ENCODE measurements around the gene SMC3.
A peak's percentile ranks its signal among the peaks of the same experiment; 100 is the strongest.
"Not testable (repeated sequence)": the region's sequence is repeated elsewhere in the genome, so short reads cannot be mapped to it uniquely, and the experiment has no call there.

Gene SMC3

DNA sequence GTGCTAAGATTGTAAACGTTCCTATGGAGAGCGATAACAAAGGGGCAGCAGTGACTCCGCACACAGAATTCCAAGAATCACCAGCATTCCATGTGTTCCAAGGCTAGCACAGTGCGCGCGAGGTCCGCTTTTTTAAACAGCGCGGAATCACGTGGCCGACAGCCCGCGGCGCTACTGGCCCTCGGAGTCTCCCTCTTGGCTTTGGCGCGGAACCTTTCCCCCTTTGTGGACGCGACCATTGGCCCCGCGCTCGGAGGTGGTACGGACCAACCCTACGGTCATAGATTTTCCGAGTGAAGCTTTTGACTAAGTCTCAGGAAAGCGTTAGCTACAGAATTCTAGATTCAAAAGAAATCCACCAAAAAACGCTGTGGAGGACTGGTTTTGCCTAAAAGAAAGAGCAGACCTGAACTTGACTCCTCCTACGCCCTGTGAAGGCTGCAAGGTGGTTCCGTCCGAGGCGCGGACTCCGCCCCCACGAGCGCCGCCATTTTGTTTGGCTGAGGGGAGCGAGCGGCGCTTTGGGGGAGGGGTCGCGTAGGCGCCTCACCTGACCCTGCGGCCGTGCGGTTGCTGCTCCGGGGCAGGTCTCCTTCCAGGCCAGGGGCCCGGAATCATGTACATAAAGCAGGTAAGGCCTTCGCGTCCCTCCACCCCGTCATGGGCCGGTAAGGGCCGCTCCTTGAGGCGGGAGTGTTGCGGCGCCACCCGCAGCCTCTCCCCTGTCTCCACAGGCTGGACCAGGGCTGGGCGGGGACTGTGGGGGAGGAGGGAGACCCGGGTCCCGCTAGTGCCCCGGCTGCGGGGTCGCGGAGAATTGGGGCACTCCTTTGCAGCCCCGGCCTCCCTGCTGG is at the start of gene SMC3:
Gene SMC3 (plus strand): TSS at position 495 of the 854 bp plus-strand sequence. CDS start 122 bp downstream, at position 617.
- peak; percentile 88 for DNase-seq (ENCODE audit: low read depth)

DNA sequence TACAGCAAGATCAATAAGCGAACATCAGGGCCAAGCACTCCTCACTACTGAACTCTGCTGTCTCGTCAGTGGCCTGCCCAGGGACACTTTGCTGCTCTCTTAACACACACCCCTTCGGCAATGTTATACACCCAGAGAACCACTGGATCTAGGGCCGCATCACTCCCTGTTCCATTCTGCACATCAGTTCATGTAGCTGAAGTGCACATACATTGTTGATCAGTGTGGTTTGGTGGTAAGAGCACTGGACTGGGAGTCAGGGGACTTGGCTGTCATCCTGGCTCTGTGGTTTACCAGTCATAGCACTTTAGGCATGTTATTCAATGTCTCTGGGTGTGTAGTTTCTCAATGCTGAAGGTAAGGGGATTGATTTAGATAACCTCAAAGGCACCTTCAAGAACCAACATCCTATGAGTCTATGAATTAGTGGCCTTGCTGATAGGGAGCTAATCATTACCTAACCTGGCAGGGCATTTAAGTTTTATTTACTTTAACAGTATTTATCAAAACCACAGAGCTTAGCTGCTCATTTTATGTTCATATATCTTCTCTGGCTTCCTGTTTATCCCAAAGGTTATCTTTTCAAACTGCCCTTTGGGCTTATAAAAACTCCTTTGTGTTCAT is 45.0 kb upstream of the SMC3 start:
- DNase-seq (ENCODE audit: low read depth) = no peak

DNA sequence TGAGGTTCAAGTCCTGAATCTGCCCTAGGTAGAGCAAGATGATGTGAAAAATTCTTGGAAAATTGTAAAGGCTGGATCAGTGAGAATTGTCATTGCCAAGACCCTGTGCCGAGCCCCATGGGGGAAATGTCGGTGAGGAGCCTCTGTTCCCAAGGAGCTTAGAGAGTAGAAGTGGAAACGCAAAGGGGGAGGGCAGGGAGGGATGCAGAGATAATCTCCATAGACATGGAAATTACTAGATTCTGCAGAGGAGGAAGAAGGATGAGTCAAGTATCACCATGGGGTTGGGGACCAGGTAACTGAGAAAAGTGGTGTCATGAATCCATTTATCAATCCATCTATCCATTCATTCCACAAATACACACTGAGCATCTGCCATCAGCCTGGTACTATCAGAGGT is 43.8 kb upstream of the SMC3 start:
- no peak for DNase-seq (ENCODE audit: low read depth)

DNA sequence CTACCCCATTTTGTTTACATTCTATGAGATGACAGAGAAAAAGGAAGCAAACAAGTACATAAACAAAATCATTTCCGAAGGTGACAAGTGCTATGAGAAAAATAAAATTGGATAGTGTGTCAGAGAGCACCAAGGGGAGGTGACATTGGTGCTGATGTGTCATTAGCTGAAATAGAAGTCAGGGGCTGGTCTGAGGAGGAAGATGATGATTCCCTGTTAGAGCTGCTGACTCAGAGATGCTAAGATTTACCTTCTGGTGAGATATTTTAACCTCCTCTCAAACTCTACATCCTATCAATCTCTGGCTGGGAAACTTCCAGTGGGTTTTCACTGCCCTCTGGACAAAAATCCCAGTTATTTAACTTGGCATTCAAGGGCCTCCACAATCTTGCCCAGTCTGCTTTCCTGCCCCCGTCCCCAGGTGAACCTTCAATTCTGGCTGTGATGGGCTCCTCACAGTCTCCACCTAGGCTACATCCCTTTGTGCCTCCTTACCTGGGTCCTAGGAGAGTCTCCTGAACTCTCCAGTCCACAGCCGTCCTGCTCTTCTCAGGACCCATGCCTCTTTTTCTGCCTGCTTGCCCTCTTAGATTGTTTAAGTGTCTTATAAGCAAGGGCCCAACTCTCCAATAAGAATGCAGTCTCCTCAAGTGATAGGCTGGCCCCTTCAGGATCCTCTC is 43.2 kb upstream of the SMC3 start:
- no peak for DNase-seq (ENCODE audit: low read depth)

DNA sequence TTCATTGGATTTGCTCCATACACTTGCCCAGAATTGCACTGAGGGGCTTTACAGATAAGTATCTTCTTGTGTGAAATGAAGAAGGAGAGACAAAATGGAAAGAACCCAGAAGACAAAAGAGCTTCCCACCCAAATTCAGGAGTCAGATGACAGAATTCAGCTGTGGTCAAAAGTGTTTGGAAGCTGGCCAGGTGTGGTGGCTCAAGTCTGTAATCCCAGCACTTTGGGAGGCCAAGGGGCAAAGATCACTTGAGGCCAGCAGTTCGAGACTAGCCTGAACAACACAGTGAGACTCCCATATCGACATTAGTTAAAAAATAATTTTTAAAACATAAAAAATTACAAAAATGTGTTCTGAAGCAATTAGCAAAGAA is 42.6 kb upstream of the SMC3 start:
- DNase-seq (ENCODE audit: low read depth) = no peak

DNA sequence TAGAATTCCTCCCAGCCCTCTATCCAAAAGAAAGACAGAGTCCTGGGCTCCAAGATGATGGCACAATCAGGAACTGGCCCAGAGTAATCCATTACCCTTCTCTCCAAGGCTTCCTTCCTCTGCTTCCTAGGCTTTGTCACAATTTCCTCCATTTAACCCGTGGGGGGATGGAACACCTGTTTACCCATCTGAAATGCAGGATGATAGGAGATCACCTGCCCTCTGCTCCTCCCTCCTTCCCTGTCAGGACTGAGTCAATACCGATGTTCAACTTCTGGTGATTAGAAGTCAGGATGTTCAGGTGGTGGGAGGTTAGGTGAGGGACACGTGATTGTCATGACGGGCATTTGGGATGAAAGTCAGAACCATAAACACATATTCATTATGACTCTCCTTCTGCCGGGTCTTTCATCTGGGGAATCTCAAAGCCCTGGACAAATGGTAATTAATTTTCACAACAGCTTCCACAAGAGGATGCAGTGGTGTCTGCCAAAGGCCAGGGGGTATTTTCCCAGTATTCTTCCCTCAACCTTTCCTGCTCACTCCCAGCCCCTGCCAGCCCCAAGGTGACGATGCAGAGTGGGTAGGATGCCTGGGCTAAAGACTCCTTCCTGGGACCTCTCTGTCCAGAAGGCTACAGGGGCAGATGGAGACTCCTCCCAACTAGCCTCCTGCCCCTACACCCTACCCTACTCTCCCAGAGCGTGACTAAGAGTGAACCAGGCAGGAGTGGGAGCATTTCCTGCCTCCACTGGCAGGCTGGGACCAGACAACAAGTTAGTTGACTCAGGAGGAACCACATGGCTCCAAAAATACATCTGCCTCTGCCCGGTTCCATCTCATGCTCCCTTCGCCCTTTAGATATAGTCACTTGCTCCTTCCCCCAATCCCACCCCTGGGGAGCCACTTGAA is 41.9 kb upstream of the SMC3 start:
- no peak for DNase-seq (ENCODE audit: low read depth)

DNA sequence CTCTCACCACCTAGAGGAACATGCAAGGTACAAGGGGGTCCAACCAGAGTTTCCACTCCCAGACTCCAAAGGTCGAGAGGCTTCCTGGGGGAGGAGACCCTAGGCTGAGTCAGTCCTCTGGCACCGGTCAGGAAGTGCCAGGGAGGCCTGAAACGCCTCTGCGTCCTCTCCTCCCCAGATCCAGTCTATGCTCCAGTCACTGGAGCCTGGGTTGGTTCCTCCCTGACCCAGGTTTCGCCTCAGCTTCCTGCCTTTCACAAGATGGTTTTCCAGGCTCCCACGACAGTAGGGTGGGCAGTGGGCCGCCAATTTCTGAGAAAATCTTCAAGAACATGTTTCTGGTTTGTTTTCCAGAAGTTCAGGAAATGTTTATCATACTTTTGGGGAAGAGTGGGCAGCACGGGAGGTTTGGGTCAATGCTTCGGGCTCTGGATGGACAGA is 39.7 kb upstream of the SMC3 start:
- DNase-seq (ENCODE audit: low read depth) = no peak

DNA sequence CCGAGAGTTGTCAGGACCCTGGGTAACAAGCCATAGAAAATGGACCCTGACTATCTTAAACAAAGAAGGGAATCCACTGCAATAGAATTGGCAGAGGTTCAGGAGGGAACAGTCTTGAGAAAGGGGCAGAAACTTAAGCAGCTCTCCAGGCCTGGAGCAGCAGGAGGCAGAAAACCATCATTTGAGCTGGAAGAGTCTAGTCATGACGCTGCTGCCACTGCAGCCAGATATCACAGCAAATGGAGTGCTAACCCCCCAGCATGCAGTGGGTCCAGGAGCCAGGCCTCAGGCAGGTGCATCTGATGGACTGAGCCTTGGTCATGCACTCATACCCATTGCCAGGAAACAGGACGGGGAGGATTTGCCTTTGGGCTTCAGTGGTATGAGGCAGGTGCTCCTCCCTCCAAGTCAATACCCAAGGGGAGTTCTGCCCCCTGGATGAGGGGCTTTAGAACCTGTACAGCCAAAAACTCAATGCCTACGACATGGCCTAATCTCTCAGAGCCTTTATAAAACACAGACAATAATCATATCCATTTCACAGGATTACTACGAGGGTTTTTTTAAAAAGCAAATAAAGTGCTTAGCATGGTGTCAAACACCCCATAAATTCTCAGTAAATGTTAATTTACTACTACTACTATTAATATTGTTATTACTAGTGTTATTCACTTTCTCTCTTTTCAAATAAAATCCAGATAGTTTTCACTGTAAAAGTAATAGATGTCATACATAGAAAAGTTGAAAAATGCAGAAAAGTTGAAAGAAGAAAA is 39.1 kb upstream of the SMC3 start:
- DNase-seq (ENCODE audit: low read depth) = no peak

DNA sequence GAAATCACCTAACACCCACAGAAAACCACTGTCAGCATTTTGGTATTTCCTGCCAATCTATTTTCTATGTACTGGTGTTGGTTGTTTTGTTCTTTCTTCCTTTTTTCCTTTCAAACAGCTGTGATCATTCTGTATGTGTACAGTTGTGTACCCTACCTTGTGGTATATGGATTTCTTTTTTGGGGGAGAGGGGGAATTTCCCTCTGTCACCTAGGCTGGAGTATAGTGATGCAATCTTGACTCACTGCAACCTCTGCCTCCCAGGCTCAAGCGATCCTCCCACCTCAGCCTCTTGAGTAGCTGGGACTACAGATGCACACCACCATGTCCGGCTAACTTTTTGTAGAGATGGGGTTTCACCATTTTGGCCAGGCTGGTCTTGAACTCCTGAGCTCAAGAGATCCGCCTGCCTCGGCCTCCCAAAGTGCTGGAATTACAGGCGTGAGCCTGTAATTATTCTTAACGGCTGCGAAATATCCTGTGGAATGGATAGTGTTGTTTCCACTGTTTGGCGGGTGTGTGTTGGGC is 38.4 kb upstream of the SMC3 start:
- DNase-seq (ENCODE audit: low read depth) = not testable (repeated sequence)

DNA sequence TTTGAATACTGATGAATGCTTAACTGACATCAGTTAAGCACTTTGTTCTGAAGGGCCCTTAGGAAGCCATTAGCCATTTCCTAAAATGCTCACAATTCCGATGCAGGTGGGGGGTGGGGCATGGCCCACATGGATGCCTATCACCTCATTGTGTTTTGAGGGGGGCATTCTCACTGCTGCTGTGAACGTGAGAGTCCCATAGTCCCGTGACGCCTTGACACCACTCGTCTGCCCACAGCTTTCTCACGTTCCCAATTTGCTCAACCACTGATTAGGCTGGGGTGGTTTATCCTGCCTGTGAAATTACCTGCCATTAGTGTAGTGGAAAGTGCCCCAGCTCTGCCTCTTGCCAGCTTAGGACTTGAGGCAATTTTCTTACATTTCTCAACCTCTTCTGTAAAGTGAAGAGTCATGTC is 37.9 kb upstream of the SMC3 start:
- peak; percentile 17 for DNase-seq (ENCODE audit: low read depth)

DNA sequence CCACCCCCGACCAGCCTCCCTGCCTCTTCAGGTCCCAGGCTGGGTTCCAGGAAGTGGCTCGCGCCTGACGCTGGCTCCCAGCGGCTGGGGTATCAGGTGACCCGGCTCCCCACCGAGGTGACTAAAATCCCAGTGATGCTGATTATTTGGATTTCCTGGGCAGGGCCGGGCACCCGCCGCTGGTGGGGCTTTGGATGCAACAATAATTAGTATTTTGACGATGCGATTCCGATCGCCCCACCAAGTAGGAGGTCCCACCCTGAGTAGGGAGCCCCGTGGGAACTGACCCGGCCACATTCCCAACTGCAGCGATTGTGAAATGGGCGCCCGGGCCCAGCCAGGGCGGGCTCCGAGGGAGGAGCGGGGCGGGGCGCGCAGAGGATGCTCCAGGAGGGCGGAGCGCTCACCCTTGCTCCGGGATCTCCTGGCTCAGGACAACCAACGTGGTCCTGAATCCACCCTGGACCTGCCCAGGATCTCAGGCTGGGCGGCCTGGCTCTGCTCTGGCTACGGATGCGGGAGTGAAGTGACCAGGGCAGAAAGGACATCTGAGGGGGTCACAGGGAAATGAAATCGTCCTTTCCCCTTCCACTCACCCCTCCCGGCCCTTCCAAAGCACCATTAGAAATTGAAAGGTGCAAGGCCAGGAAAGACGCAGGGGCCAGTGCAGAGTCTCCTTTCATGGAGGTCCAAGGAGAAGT is 37.2 kb upstream of the SMC3 start:
- no peak for DNase-seq (ENCODE audit: low read depth)

DNA sequence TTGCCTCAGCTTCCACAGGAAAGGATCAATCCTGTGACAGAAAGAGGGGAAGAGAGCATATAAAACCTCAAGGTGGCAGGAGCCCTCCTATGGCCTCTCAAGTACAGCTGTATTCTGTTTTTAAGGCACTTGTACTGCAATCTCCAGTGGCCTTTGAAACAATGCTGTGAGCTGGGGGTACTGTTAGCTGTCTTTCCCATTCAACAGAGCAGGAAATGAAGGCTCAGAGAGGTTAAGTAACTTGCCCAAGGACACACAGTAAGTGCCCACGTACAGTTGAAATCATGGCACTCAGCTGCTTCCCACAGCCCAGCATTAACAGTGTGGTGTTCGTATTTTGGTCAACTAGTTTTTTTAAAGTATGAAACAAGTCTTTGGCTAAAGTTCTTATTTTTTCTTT is 35.8 kb upstream of the SMC3 start:
- no peak for DNase-seq (ENCODE audit: low read depth)

DNA sequence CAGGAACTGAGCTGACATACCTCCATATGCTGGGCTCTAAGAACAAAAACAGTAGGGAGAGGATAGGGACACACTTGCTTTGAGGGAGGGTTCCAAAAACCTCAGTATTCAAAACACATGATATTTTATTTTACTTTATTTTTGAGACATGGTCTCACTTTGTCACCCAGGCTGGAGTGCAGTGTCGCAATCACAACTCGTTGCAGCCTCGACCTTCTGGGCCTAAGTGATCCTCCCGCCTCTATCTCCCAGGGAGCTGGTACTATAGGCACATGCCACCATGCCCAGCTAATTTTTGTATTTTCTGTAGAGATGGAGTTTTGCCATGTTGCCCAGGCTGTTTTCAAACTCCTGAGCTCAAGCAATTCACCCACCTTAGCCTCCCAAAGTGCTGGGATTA is 34.9 kb upstream of the SMC3 start:
- DNase-seq (ENCODE audit: low read depth) = not testable (repeated sequence)

DNA sequence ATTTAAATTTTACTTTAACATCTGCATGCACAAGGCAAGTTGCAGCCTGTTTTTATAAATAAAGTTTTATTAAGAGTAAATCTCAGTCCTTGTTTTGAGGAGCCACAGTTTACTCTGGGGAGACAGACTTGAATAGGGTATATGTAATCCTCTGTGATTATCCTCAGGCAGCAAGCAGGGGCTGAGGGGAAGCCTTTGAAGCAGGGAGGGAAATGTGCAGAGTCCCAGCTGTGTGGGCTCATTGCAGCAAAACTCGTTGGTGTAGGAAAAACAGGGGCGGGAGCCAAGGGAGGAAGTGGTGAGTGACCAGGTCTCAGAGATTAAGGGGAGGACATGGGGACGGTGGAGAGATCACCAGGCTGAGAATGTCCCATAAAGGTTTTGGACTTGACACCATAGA is 34.3 kb upstream of the SMC3 start:
- DNase-seq (ENCODE audit: low read depth) = no peak

DNA sequence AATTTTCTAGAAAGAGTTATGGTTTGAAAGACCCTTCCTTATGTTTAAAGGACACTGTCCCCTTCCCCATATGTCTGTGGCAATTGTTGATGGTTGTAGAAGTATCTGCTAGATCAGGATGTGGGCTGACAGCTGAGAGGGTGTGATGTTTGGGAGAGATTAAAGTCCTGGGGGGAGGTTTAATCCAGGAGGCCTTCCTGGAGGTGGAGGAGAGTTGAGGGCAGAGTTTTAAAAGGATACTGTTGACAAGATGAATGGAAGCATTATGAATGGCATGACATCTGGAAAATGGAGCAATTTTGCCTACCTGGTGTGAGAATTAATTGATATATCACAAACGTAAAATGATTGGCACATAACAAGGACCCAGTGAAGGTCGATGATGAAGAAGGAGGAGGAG is 32.9 kb upstream of the SMC3 start:
- no peak for DNase-seq (ENCODE audit: low read depth)

DNA sequence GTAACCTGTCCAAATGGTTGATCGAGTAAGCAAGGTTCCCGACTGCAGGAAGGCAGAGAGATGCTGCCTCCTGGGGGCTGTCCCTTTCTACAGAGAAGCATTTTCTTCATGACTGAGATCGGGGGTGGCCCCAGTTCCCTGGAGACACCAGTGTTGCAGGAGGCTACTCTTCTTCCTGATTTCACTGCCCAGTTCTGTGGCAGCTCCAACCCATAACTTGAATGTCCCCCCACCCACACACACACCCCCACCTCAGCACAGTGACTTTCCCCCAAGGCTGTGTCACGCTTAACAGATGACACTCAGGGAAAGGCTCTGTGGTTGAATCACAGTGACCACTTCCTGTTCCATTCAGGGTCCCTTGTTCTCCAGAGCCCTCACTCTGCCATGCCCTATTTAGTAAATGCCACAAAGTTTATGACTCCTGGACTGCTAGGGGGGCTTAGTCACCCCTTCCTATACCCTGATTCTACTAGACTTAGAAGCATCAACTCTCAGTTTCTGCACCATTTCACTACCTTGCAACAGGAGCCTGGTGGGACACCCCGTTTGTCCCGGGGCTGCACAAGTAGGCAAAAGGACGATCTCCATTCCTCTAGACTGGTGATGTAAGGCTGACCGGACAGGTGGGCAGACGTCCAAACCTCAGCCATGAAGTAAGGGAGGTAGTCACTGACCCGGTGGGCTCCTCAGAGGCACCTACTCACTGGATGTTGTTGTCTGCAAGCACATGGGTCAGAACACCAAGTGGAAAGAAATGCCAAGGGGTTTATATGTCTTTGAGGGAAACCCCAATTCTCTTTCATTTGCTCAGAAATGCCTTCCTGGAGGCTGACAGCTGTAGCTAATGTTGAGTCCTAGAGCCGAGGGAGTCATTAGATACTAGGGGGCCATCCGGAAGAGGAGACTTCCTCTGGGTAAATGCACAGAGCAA is 31.3 kb upstream of the SMC3 start:
- peak; percentile 68 for DNase-seq (ENCODE audit: low read depth)

DNA sequence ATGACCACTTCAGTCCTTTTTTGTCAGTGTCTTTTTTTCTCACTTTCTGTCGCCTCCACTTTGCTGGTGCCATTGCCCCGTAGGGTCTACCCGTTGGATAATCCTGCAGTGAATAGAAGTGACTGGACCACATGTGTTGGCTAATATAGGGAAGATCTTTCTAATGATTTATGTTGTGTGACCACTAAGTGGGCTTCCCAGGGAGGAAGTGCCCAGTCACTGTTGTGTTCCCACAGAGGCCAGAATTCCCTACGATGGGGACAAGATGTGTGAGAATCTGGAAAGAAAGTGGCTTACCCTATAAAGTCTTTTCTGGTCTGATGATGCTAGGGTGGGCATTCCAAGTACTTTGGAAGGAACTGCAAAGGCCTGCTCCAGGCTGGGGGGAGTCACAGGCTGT is 28.4 kb upstream of the SMC3 start:
- DNase-seq (ENCODE audit: low read depth) = no peak

DNA sequence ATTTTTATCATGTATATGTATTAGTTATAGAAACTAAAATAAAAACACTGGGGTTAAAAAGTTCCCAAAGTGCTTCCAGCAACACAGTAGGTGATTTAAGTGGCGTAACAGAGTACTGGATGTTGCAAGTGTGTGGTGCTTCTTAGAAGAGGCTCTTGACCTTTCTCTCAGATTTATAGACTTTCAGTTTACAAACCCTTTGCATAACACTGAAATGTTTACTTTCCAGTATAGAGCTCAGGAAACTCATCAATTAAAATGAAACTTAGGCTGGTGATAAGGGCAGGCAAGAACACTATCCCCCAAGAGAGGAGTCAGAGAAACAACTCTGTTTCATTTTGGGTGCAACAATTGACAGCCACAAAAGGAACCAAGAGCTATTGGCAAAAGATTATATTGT is 27.5 kb upstream of the SMC3 start:
- DNase-seq (ENCODE audit: low read depth) = no peak

DNA sequence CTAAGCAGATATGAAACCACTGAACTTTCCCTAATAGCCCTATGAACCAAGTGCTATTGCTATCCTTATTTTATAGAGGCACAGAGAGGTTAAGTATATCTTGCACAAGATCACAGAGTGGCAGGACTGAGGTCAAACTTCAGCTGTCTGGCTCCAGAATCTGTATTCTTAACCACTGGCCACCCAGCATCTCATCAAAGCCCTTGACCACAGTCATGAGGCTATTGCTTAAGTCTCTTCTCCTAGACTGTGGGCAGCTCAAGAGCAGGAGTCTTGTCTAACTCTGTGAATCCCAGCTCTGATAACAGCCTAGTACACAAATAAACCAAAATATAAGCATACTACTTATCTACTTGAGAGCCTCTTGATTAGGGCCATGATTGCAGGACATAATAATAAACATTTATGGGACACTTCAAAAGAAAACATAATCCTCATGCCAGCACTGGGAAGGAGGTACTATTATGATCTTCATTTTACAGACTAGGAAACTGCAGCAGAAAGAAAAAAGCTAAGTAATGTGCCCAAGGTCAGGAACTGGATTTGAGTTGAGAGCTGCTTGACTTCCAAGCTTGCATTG is 22.4 kb upstream of the SMC3 start:
- no peak for DNase-seq (ENCODE audit: low read depth)
